Hematopoietic multipotent progenitor cell treated with erythropoietin and hydrocortisone succinate and interleukin-3 and kit ligand, for 17 days (in vitro differentiated cells): ENCODE results near the gene MS4A15.
A peak's percentile ranks its signal among the peaks of the same experiment; 100 is the strongest.
"Not testable (repeated sequence)": the region's sequence is repeated elsewhere in the genome, so short reads cannot be mapped to it uniquely, and the experiment has no call there.

Experiments
- DNase-seq: peaks from one replicate; pipeline ENCODE4 v3.0.0-alpha.2; 2015; ENCODE audit warnings: low spot score

Gene MS4A15

GRCh38 chr11:60754887-60755286, 1.8 kb upstream of the MS4A15 start:
- DNase-seq = no peak

DNA sequence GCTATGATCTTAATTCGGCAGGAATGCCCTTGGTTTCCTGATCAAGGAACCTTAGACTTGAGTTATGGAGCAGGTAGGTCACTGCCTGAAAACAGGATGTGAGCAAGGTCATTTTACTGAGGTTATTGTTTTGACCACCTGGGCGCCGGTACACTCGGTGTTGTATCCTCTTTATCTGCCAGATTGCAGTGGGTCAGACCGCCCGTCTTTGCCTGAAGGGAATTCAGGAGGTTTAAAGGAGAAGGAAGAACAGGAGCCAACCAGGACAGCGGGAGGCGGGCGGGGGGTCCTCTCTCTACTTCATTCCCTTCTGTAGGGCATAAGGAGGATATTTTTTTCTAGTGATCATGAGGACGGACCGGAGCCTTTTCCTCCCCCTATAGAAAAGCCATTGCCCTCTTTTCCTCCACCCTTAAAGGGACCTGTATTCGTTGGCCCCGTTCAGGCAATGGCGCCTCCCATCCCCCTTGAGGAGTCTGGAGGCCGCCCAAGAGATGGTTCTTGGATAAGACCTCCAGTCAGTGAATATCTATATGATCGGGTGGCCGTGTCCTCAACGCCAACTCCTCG, 649 bp downstream of the MS4A15 start:
- DNase-seq = no peak

DNA sequence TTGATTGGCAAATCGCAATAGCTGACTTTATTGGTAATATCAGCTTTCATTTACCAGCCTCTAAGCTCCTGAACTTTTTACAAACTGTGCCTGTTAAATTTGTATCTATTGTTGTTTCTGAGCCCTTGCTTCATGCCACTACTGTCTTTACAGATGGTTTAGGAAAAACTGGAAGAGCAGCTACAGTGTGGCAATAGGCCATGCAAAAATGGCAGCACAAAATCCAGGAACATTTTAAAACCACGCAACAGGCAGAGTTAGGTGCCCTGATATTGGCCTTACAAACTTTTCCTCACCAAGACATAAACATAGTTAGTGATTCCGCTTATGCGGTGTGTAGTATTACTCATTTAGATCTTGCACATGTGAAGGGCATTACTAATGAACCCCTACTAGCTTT, 2.0 kb downstream of the MS4A15 start:
- DNase-seq = not testable (repeated sequence)

DNA sequence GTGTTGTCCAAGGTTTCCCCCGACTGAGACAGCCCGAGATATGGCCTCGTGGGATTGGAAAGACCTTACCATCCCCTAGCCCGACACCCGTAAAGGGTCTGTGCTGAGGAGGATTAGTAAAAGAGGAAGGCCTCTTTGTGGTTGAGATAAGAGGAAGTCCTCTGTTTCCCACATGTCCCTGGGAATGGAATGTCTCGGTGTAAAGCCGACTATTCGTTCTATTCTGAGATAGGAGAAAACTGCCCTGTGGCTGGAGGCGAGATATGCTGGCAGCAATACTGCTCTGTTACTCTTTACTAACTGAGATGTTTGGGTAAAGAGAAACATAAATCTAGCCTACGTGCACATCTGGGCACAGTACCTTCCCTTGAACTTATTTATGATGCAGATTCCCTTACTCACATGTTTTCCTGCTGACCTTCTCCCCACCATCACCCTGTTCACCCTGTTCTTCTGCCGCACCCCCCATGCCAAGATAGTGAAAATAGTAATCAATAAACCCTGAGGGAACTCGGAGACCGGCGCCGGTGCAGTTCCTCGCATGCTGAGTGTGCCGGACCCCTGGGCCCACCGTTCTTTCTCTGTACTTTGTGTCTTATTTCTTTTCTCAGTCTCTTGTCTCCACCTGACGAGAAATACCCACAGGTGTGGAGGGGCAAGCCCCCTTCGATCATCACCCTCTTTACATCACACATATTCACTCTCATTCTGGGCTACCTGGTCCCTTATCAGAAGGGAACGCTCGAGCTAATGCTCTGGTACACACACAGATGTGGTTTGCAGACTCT, 3.0 kb downstream of the MS4A15 start:
- DNase-seq = not testable (repeated sequence)

DNA sequence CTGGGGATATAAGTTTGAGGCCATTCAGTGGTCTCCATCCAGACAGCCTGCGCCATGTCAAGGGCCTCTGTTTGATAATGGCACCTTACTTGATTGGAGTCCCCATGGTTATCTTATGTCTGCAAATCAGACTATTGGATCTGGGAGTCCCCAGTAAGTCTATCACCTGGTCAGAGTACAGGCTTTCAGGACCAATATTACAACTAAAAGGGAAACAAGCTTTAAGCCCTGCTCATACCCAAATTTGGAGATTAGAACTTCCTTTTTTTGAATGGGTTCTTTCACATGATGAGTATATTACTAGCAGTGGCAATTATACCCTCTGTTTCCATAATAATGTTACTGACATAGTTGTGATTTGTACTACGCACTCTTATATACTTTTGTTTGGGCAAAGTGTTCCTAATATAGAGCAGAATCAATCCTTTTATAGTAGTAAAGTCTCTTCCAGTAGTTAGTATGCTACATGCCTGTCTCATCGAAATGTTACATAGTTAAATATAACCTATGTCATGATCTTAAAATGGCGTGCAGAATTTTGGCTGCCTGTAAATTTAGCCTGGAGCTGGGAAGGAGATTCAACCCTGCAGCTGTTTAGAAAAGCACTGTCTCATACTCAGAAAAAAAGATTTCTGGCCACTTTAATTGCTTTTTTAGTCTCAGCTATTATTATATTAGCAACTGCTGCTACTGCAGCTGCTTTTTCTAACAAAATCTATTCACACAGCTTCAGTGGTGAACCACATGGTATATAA, 4.9 kb downstream of the MS4A15 start:
- DNase-seq = no peak

DNA sequence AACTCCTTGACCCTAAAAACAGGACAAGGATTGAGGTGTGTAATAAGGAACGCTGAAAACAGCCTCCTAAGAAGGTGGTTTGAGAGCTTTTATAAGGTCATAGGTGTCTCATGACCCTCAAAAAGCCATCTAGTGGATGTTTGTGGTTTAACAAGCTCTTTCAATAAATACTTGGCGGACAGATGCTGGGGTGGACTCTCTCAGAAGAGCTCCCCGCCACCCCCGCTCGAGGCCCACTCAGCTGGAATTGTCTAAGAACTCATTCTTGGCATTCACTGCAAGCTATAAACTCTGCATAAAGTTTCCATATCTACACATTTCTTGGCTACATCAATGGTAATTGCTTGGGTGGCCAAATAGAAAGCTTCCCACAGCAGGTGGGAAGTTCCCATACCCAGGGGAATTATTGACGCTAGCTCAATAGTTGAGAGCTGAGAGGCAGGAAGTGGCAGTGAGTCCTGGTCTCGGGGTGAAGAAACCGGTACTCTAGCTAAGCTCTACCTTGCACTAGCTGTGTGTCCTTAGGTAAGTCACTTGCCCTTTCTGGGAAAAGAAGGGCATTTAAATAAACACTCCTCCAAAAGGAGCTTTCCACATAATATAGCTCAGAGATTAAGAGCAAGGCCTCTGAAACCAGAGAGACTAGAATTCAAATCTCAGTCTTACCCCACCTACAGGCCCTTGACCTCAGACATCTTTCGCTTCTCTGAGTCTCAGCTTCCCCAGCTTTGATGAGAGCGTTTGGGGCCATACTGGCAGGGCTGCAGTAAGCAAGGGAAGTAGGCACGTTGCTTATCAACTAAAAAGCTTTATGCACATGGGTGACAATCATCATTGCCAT, 6.4 kb downstream of the MS4A15 start:
- DNase-seq = no peak

DNA sequence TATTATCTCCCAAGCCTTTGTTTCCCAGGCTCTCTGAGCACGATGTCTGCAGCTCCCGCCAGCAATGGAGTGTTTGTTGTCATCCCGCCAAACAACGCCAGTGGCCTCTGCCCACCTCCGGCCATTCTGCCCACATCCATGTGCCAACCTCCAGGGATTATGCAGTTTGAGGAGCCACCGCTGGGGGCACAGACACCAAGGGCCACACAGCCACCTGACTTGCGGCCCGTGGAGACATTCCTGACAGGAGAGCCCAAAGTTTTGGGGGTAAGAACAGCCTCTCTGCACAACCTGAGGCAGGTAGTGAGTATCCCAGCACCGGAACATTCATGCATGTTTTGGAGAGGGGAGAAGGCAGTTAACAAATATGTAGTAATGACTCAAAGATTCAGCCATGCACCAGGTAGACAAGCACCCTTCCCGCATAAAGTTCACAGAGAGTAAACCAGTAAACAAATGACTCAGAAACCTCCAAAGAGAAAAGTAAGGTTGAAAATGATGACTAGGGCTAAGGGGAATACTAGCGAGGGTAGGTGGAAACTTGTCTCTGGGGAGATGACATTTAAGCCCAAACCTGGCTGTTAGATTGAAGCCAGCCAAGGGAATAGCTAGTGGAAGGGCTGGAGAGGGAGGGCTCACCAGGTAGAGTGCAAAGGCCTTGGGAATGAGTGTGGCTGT, 7.2 kb downstream of the MS4A15 start:
- DNase-seq = no peak

DNA sequence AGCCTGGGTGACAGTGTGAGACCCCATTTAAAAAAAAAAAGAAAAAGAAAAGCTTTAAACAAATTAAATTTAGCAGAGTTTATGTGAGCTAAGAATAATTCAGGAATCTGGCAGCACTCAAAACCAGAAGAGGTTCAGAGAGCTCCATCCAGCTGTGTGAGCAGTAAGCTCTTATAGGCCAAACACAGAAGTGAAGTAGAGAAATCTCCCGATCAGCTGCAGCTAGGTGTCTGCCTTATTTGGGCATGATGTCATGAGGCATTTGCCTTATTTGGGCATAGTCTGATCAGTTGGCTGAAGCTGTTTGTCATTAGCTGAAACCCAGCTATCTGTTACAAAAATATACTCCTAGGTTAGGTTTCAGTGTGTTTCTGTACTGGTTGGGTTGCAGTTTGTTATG, 8.2 kb downstream of the MS4A15 start:
- DNase-seq = no peak

DNA sequence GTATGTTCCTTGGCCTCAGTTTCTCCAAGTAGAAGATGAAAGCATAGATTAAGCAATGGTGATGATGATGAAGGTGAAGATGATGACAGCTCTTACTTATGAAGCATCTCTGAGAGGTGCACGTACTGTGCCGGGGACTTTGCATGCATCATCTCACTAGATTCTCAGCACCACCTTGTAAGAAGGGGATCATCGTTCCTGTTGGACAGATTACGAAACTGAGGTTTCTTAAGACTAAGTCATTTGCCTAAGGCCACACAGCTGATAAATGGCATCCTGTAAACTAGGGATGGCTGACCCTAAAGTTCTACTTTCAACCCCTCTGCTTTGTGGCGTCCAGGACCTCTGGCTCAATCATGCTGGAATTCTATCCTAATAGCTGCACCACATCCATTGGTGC, 8.7 kb downstream of the MS4A15 start:
- DNase-seq = no peak

GRCh38 chr11:60766547-60766946, 9.9 kb downstream of the MS4A15 start:
- no peak for DNase-seq

DNA sequence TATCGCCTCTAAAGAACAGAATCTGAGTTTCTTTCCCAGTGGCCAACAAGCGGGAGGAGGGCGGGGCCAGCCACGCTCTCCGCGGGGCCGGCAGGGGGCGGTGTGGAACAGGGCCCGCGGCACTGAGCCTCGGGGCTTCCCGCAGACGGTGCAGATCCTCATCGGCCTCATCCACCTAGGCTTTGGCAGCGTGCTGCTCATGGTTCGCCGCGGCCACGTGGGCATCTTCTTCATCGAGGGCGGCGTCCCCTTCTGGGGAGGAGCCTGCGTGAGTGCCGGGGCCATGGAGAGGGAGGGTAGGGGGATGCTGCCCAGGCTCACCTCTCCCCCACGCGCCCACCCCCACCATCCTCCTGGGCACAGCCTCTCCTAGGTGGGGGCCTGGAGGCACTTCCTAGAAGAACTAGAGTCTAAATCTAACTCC, 10.7 kb downstream of the MS4A15 start:
- DNase-seq = no peak

DNA sequence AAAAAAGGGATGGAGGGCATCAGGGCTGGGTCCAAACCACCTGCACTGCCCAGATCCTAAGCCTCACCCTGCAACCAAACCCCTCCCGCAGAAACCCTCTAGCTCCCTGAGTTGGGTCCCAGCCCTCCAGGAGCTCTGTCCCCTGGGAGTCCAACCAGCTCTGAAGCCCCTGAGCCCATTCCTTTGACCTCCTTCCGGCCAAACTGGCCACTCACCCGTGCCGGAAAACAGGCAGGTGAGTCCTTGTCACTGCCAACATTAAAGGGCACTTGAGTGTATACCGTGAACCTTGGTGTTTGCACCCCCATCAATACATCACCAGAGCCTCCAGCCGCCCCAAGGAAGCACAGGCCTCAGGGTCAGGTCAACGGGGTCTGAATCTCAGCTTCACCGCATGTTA, 11.5 kb downstream of the MS4A15 start:
- DNase-seq = no peak

DNA sequence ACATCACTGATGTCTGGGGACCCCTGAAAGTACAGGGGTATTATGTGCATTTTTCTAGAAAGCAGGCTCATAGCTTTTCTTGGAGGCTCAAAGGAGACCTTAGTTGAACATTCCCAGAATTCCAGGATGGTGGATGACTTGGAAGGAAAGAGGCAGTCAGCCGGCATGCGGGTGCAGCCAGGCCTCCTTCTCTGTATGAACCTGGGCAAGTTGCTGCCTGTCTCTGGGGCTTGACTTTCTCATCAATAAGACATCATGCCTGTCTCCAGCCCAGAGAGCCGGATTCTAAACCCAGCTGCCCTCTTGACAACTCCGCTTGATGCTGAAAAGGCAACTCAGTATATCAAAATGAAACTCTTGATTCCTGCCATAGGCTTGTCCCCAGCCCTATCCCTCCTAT, 12.6 kb downstream of the MS4A15 start:
- no peak for DNase-seq

GRCh38 chr11:60769811-60770210, 13.1 kb downstream of the MS4A15 start:
- no peak for DNase-seq

GRCh38 chr11:60771146-60771545, 14.5 kb downstream of the MS4A15 start:
- DNase-seq = no peak

DNA sequence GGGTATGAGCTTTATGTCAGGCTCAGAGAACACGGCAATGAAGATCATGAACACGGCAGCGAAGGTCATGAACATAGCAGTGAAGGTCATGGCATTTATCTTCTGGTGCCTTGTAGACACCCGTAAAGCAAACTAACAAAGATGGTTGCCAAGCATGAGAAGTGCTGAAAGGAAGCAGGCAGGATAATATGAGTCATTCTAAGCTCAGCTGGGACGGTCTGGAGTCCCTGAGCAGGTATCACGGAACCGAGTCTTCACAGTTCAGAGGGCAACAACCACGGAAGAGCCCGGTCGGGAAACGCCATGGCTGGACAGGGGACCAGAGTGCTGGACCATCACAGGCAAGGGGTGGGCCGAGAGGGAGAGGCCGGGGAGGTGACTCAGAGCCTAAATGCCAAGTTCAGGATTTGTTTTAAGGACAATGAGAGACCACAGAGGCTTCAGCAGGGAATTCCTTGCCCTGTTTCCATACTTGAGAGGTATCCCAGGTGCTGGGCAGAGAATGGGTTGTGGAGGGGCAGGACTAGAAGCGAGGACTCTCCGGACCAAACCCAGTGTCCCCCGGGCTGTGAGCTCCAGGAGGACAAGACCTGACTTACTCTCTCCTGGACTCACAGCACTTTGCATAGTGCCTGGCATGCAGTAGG, 15.3 kb downstream of the MS4A15 start:
- DNase-seq = no peak

DNA sequence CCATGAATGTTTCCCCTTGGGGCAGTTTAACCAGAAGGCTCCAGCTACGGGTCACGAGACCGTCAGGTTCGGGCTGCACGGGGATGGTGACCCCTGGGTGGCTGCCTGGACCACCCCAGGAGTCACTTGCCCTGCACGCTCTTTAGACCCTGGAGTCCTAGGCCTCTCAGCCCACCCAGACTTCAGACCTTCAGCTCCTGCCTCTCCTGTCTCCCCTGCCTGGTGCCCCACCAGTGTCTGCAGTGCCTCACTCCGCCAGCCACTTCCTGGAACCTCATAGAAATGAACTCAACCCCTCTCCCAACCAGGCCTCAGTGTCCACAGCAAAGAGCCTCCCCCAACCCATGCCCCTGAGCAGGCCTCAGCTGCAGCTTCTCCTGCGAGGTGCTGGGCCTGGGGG, 16.0 kb downstream of the MS4A15 start:
- DNase-seq = no peak

DNA sequence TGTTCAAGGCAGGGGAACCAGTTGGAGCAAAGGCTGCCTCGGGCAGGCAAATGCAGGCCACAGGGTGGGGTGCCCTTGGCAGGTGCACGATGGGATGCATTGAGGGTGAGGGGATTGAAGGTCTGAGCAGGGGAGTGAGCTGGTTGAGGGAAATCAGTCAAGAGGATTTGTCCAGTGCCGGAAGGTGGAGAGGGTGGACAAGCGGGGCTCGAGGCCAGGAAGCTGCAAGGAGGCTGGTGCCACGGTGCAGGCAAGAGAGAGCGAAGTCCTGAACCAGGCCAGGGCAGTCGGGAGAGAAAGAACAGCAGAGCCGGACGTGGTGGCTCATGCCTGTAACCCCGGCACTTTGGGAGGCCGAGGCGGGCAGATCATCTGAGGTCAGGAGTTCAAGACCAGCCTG, 18.1 kb downstream of the MS4A15 start:
- no peak for DNase-seq

- peak; percentile 70 for DNase-seq
Measured at GRCh38 chr11:60775420-60775961, 18.8 kb downstream of the MS4A15 start.

DNA sequence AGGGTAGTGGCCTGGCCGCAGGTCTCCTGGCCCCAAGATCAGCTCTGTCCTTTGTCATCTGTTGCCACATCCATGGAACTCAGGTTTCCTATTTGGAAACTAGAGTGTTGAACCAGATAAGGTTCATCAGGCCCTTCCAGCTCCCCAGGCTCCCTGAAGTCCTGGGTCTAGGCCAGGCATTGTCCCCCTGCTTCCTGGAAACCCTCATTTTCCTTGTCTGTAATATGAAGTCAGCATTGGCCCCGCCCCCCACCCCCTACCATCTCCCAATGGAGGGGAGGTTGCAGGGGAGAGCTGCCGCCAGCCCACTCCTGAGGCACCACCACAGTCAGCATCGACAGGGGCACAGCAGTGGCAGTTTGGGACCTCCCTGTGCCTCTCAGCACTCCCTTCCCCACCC, 19.5 kb downstream of the MS4A15 start:
- no peak for DNase-seq

GRCh38 chr11:60777106-60777505, 20.4 kb downstream of the MS4A15 start:
- DNase-seq = no peak
